Heart right ventricle (tissue), 16 donors: ENCODE results near the gene KRT27. TPM values are rescaled to one million over a fixed set of nuclear protein-coding genes. Genes with fewer than 3 reads are reported as not detected.

Source experiments
- ATAC-seq, 8 donors: fragments of 200-7000 bp; cut with Tn5 transposase; one replicate each; pipeline ENCODE4 v1.9.1; 2020; ENCODE audit warnings: mild to moderate bottlenecking in 8 of 8, moderate library complexity in 8 of 8, moderate number of reproducible peaks in 1 of 8
- DNase-seq, 2 donors: peaks; one replicate each; pipeline ENCODE4 v3.0.0-alpha.2; 2020
- H3K27ac ChIP-seq, 10 donors: fragments of 200-600 bp; sonication (generic) in 2 of 10; one replicate each; pipeline versions ENCODE4 v1.5.0 to v1.8.0; 2020 to 2022; ENCODE audit warnings: mild to moderate bottlenecking in 3 of 10
- H3K27me3 ChIP-seq, 7 donors: fragments of 200-600 bp; one replicate each; pipeline ENCODE4 v1.8.0; 2021 to 2022; ENCODE audit warnings: mild to moderate bottlenecking in 2 of 7
- H3K36me3 ChIP-seq, 9 donors: fragments of 200-600 bp; sonication (generic) in 1 of 9; one replicate each; pipeline versions ENCODE4 v1.5.0 to v1.8.0; 2020 to 2022; ENCODE audit warnings: mild to moderate bottlenecking in 2 of 9
- H3K4me1 ChIP-seq, 9 donors: fragments of 200-600 bp; sonication (generic) in 1 of 9; one replicate each; pipeline versions ENCODE4 v1.5.0 to v1.8.0; 2020 to 2022; ENCODE audit warnings: mild to moderate bottlenecking in 4 of 9
- H3K4me3 ChIP-seq, 10 donors: fragments of 200-600 bp; sonication (generic) in 2 of 10; one replicate each; pipeline versions ENCODE4 v1.5.0 to v1.8.0; 2020 to 2022; ENCODE audit warnings: mild to moderate bottlenecking in 7 of 10, moderate library complexity in 2 of 10
- H3K9me3 ChIP-seq, 11 donors: fragments of 200-600 bp in 10 of 11; sonication (generic) in 2 of 11; one replicate each; pipeline versions ENCODE4 v1.5.0 to v1.8.0; 2013 to 2022; ENCODE audit warnings: mild to moderate bottlenecking in 2 of 11, control low read depth in 1 of 11, moderate library complexity in 1 of 11
- CTCF ChIP-seq, 9 donors: fragments of 200-600 bp; sonication (generic) in 2 of 9; IDR thresholded peaks; one replicate each; pipeline versions ENCODE4 v1.5.0 to v1.8.0; 2021 to 2022; ENCODE audit warnings: antibody characterized with exemption in 9 of 9, mild to moderate bottlenecking in 5 of 9, moderate library complexity in 1 of 9
- WGBS, 2 donors: extraction: QIAGEN DNeasy Blood & Tissue Kit; methylation state at CpG; one replicate each; pipeline ENCODE4 v1.1.7; 2013; ENCODE audit warnings: inconsistent platforms in 1 of 2; 5-methylcytosine and 5-hydroxymethylcytosine counted together
- intact Hi-C, 10 donors: fragments of 100-400 bp; cut with DNase I; formaldehyde crosslinking; loops; one replicate each; pipeline versions ENCODE4 v1.11.1 to v1.14.2; 2022
- long read RNA-seq, 3 donors: library from polyadenylated mRNA; unstranded; transcript quantifications; one replicate each; pipeline ENCODE4 v2.0.0, GENCODE V29; 2020 to 2021
- polyA plus RNA-seq, 2 donors: library from polyadenylated mRNA; stranded (reverse); fragments of 200-250 nt; gene quantifications; one replicate each; pipeline ENCODE4 v1.2.3, GENCODE V29; 2013
- total RNA-seq, 10 donors: library from RNA; stranded (reverse); fragmentation: NEBNext Ultra II Directional in 3 of 10; extraction: Animal tissue kit (Norgen Biotek cat#: 25700) in 3 of 10; gene quantifications; one replicate each; pipeline versions ENCODE4 v1.2.1 to v1.2.4, GENCODE V29; 2021 to 2023
- donor health status: Arrhythmogenic right ventricular cardiomyopathy.
- donor health status: ischemic (EF 13 %, LVEDD 7.1; RV severe dilation, severe dysfunction).
- donor health status: healthy with polysubstance abuse.
- donor health status: DM: no; HTN: yes; CAD: no.
- donor health status: DM: no; HTN: no; CAD: no.
- donor health status: ischemic (EF 25% LVEDD 6.9; RV normal size, moderate dysfunction).
- donor health status: ischemic (EF 25% LVEDD 5.7; RV mildly dilated, moderate dysfunction).
- donor health status: healthy.
- donor health status: DM: yes; HTN: yes; CAD: no.
- donor health status: Ischemic cardiomyopathy.
- donor health status: ischemic (EF 35%, LVEDD 5.7; RV mildly dilated, moderate dysfunction).
- donor health status: nonischemic (EF 11% LVEDD 7.7; RV severe dilation, severe dysfunction).
- donor health status: DM: yes; HTN: yes; CAD: no.
- donor health status: PGD.
- donor health status: ischemic (EF 29% LVEDD 5.4; RV normal size, mild dysfunction).
- donor health status: nonischemic (EF 23%, LVEDD 6.1; RV moderate dilation, normal function).

Gene KRT27
- total RNA-seq, result under 1 TPM in 1 of 10 donors, not detected in 9; 0.21 TPM
- polyA plus RNA-seq, result not detected
- long read RNA-seq, donor 1, result 0 reads
- long read RNA-seq, donor 2, result 0 reads
- long read RNA-seq, donor 3, result 0 reads

DNA sequence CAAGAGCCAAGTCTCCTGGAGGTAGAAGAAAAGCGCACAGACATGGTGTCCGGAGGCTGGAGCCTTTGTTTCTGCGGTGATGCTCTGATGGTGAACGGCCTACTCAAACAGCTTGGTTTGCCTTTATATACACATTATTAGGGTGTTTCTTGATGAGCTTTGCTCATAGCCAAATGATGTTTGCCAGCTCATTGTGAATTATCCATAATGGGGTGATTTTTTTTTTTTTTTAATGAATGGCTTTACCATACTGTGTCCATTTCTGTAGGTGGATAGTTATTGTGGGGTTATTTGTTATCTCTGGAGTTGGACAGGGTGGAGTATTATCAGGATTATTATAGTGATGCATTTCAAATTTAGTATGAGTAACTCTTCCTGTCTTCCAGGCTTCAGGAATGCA lies at the start of gene KRT27:
KRT27 (minus strand) TSS at position 101 of the 400 bp plus-strand sequence; CDS start at position 44, 57 bp downstream.
- no peaks in the 10 kb centered on the region for H3K36me3 ChIP-seq
- ATAC-seq, result no peak
- TF ChIP-seq CTCF (IDR thresholded peaks at IDR 0.05), result no peak
- 97% methylated on average over 4 of the region's 4 CpGs for WGBS, 2 donors
- H3K4me1 ChIP-seq, result peaks cover 0 to under 1% (median 0%) of the 10 kb centered on the region in 9 donors
- H3K4me3 ChIP-seq, result no peak within 1 kb of the TSS
- H3K27ac ChIP-seq, result no peak within 1 kb of the TSS
- peaks cover 0 to 46% (median 28%) of the 10 kb centered on the region in 7 donors for H3K27me3 ChIP-seq
- intact Hi-C loops, result no loop called here
- no peak for DNase-seq
- H3K9me3 ChIP-seq, result no peaks in the 10 kb centered on the region

- no peaks in the 10 kb centered on the region for H3K27me3 ChIP-seq
- 92 to 95% methylated on average over 2 of the region's 2 CpGs for WGBS, 2 donors
- H3K4me3 ChIP-seq, result no peak overlapping the region
- DNase-seq, result no peak
- ATAC-seq, result no peak
- peaks cover 0 to 41% (median 14%) of the 10 kb centered on the region in 9 donors for H3K4me1 ChIP-seq
- no peak for TF ChIP-seq CTCF (IDR thresholded peaks at IDR 0.05)
- H3K36me3 ChIP-seq, result peaks cover 0 to 20% (median 0%) of the 10 kb centered on the region in 9 donors
- no peaks in the 10 kb centered on the region for H3K9me3 ChIP-seq
- H3K27ac ChIP-seq, result peak overlapping the region in 1 of 10 donors; percentile 73
- intact Hi-C loops, result no loop called here
Observed at GRCh38 chr17:40830085-40830776, 47.9 kb upstream of the KRT27 start.

GRCh38 chr17:40828454-40829044 lies 46.2 kb upstream of the KRT27 start:
- WGBS, 2 donors, result 55 to 67% methylated on average over 4 of the region's 4 CpGs
- no peak for TF ChIP-seq CTCF (IDR thresholded peaks at IDR 0.05)
- Histone ChIP-seq H3K4me3 (no peak overlapping the region), H3K27me3 (no peaks in the 10 kb centered on the region), H3K27ac (peak overlapping the region; percentile 42 to 75 (median 50)), H3K36me3 (peaks cover 0 to 7% (median 0%) of the 10 kb centered on the region in 9 donors), H3K9me3 (no peaks in the 10 kb centered on the region), H3K4me1 (peaks cover 0 to 40% (median 14%) of the 10 kb centered on the region in 9 donors)
- DNase-seq (no peak), ATAC-seq (peak in 6 of 8 donors; percentile 61 to 92 (median 64))
- intact Hi-C loops, result loop anchor here in 1 of 10 donors (10.0 kb wide), 1 partner anchor 64 kb away; no protein-coding TSS in a partner anchor

DNA sequence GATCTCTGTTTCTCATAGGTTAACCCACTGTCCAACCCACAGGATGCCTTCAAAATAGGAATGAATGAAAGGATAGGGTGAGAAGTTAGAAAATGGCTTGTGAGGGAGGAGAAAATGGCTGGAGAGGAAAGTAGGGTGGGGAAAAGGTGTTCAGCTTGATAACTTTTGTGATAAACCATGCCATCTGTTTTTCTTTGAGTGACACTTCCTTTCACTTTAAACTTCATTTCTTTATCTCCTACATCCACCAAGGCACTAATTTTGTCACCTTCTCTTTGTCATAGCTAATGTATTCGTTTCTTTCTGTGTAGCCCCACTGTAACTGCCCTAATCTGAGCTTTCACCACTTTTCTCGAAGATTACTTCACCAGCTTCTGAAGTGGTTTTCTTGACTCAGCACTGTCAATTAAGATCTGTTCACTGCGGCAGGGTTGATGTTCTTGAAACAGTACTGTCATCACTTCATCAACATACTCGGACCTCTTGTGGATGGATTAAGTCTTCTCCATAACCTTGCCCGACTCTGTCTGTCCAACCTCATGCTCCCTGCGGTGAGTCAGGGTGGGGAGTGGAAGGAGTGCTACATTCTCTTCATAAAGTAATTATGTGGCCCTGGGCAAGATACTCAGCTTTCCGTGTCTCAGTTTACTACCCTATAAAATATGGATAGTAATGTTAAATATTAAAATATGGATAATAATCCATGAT lies 45.5 kb upstream of the KRT27 start:
- peaks cover 0 to under 1% (median 0%) of the 10 kb centered on the region in 9 donors for H3K36me3 ChIP-seq
- no peak overlapping the region for H3K4me3 ChIP-seq
- peak in 3 of 8 donors; percentile 38 to 49 (median 46) for ATAC-seq
- intact Hi-C loops, result loop anchor here in 1 of 10 donors (10.0 kb wide), 1 partner anchor 63 kb away; no protein-coding TSS in a partner anchor
- no peaks in the 10 kb centered on the region for H3K9me3 ChIP-seq
- peak overlapping the region; percentile 42 to 75 (median 50) for H3K27ac ChIP-seq
- TF ChIP-seq CTCF (IDR thresholded peaks at IDR 0.05), result no peak
- 27 to 30% methylated on average over 7 of the region's 7 CpGs for WGBS, 2 donors
- no peaks in the 10 kb centered on the region for H3K27me3 ChIP-seq
- peaks cover 0 to 34% (median 14%) of the 10 kb centered on the region in 9 donors for H3K4me1 ChIP-seq
- DNase-seq, result no peak
